Pancreas (tissue), 10 donors: Measurements from ENCODE around the gene CACNA2D3. TPM values are rescaled to one million over a fixed set of nuclear protein-coding genes. Genes with fewer than 3 reads are reported as not detected.

Source experiments
- ATAC-seq, 4 donors: fragments of 200-7000 bp; cut with Tn5 transposase; one replicate each; pipeline versions ENCODE4 v1.8.0 to v1.9.1; 2020; ENCODE audit warnings: mild to moderate bottlenecking in 4 of 4, moderate library complexity in 4 of 4
- DNase-seq, 6 donors: peaks; one replicate each; pipeline ENCODE4 v3.0.0-alpha.2; 2020
- FAIRE-seq: peaks from 2 replicates; lab custom pipeline; 2012; peaks lifted over from hg19 to GRCh38; lab: Jason Lieb, UNC
- H3K27ac ChIP-seq, 4 donors: fragments of 200-600 bp; sonication (generic); 1 replicate in 3 of 4; 2 replicates in 1 of 4; pipeline versions ENCODE4 v1.5.0 to v1.8.0; 2020
- H3K27me3 ChIP-seq, 4 donors: fragments of 200-600 bp; one replicate each; pipeline ENCODE4 v1.8.0; 2021
- H3K36me3 ChIP-seq, 3 donors: fragments of 200-600 bp; sonication (generic) in 1 of 3; one replicate each; pipeline versions ENCODE4 v1.5.0 to v1.8.0; 2020 to 2021
- H3K4me1 ChIP-seq, 3 donors: fragments of 200-600 bp; one replicate each; pipeline ENCODE4 v1.8.0; 2021
- H3K4me3 ChIP-seq, 4 donors: fragments of 200-600 bp; sonication (generic) in 2 of 4; one replicate each; pipeline versions ENCODE4 v1.5.0 to v1.8.0; 2020 to 2021
- H3K9me3 ChIP-seq, 4 donors: fragments of 200-600 bp; one replicate each; pipeline ENCODE4 v1.8.0; 2021
- whole genome bisulfite sequencing, 2 donors: extraction: QIAGEN DNeasy Blood & Tissue Kit; methylation state at CpG; one replicate each; pipeline ENCODE4 v1.1.7; 2013; 5-methylcytosine and 5-hydroxymethylcytosine counted together
- intact Hi-C, 3 donors: fragments of 100-400 bp; cut with DNase I; formaldehyde crosslinking; loops; one replicate each; pipeline versions ENCODE4 v1.11.1 to v1.14.2; 2022
- polyA plus RNA-seq, 2 donors: library from polyadenylated mRNA; stranded (reverse); fragments of 200-250 nt; gene quantifications; one replicate each; pipeline ENCODE4 v1.2.3, GENCODE V29; 2013
- total RNA-seq, 6 donors: library from RNA; stranded (reverse); fragmentation: NEBNext Ultra II Directional in 4 of 6; extraction: Animal tissue kit (Norgen Biotek cat#: 25700) in 4 of 6; gene quantifications; one replicate each; pipeline versions ENCODE4 v1.2.1 to v1.2.4, GENCODE V29; 2021 to 2023
- TF ChIP-seq, protein P1 (sequence below), 4 donors: fragments of 200-600 bp; sonication (generic) in 3 of 4; IDR thresholded peaks; one replicate each; pipeline versions ENCODE4 v1.5.0 to v1.8.0; 2021; ENCODE audit warnings: antibody characterized with exemption in 4 of 4
- donor health status: healthy with polysubstance abuse.
- donor health status: DM: no; HTN: no; CAD: no; lungs with moderate emphysema.
- donor health status: DM: no; HTN: no; CAD: no.
- donor health status: control.
- donor health status: control.
- donor health status: Bipolar disorder and iron deficiency.
- donor health status: DM: yes; HTN: yes; CAD: no.
- donor health status: DM: no; HTN: no; CAD: no.
- donor health status: DM: no; HTN: no; CAD: no.
- donor health status: DM: yes; HTN: yes; CAD: no.

Gene CACNA2D3
- total and polyA plus RNA-seq, 8 donors, result 0.19 to 0.75 (median 0.37) TPM; not detected in 2

DNA sequence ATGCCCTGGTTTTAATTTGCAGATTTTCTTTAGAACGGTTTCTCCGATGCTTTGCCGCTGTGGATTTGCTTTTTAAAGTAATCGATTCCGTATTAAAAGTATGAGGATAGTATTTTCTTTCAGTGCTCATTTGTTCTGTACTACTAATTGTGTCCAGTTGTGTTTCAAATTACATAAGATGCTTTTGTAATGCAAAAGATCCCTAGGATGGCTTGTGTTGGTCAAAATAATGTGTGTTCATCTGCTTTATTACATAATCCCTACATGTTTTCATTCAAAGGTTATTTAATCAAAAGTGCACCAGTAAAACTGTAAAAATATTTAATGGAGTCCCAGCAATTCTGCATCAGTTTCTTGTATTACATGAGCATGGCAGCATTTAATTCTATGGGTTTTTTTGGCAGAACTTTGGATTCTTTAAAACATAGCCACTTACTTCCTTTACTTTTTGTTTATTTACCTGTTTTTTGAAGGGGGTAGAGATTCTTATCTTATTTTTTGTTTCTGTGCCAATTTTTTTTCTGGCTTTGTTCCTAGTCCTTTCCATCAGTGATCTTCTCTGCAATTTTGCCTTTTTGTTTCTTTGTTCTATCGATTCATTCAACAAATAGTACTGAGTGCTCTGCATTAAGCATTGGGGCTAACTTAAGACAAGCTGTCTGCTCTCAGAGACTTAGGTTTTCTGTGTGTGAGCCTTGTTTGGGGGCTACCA, 452.7 kb downstream of the CACNA2D3 start:
- no peak for FAIRE-seq
- H3K27ac ChIP-seq, result no peak overlapping the region
- ATAC-seq, result no peak
- no peaks in the 10 kb centered on the region for H3K4me1 ChIP-seq
- DNase-seq, result no peak
- H3K9me3 ChIP-seq, result no peaks in the 10 kb centered on the region
- intact Hi-C loops, result no loop called here
- H3K4me3 ChIP-seq, result no peak overlapping the region
- no peaks in the 10 kb centered on the region for H3K27me3 ChIP-seq
- 81 to 87% methylated on average over 6 of the region's 6 CpGs for WGBS, 2 donors
- no peaks in the 10 kb centered on the region for H3K36me3 ChIP-seq
- TF ChIP-seq, protein P1, sequence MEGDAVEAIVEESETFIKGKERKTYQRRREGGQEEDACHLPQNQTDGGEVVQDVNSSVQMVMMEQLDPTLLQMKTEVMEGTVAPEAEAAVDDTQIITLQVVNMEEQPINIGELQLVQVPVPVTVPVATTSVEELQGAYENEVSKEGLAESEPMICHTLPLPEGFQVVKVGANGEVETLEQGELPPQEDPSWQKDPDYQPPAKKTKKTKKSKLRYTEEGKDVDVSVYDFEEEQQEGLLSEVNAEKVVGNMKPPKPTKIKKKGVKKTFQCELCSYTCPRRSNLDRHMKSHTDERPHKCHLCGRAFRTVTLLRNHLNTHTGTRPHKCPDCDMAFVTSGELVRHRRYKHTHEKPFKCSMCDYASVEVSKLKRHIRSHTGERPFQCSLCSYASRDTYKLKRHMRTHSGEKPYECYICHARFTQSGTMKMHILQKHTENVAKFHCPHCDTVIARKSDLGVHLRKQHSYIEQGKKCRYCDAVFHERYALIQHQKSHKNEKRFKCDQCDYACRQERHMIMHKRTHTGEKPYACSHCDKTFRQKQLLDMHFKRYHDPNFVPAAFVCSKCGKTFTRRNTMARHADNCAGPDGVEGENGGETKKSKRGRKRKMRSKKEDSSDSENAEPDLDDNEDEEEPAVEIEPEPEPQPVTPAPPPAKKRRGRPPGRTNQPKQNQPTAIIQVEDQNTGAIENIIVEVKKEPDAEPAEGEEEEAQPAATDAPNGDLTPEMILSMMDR (IDR thresholded peaks at IDR 0.05), result no peak

- H3K27me3 ChIP-seq, result no peaks in the 10 kb centered on the region
- TF ChIP-seq, protein P1 (IDR thresholded peaks at IDR 0.05), result no peak
- H3K4me3 ChIP-seq, result no peak overlapping the region
- H3K9me3 ChIP-seq, result no peaks in the 10 kb centered on the region
- intact Hi-C loops, result no loop called here
- no peak for FAIRE-seq
- no peak for ATAC-seq
- no peaks in the 10 kb centered on the region for H3K4me1 ChIP-seq
- no peaks in the 10 kb centered on the region for H3K36me3 ChIP-seq
- WGBS, 2 donors, result 38 to 42% methylated on average over 3 of the region's 3 CpGs
- DNase-seq, result no peak
- no peak overlapping the region for H3K27ac ChIP-seq
Observed at GRCh38 chr3:54575618-54575960, 453.2 kb downstream of the CACNA2D3 start.

DNA sequence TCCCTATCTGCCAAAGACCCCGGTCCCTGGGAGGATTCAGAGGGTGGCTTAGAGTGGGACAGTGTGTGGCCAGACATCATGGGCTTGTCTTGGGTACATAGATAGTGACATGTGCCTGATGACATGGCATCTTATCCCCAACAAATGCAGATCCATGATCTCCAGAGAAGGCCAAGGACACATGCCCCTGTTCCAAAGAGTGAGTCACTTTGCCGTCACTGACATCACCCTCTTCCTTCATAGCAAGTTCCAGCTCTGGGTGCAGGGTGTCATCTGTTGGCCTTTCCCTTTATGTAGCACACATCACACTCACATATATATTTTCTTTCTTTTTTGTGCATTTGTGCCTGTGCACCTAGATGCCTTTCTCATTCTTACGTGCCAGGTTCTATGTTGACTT, 455.0 kb downstream of the CACNA2D3 start:
- intact Hi-C loops, result no loop called here
- Histone ChIP-seq H3K36me3 (no peaks in the 10 kb centered on the region), H3K27ac (no peak overlapping the region), H3K4me3 (no peak overlapping the region), H3K4me1 (no peaks in the 10 kb centered on the region), H3K27me3 (no peaks in the 10 kb centered on the region), H3K9me3 (no peaks in the 10 kb centered on the region)
- TF ChIP-seq, protein P1 (IDR thresholded peaks at IDR 0.05), result no peak
- WGBS, 2 donors, result 87 to 90% methylated on average over 3 of the region's 3 CpGs
- ATAC-seq (no peak), DNase-seq (no peak), FAIRE-seq (no peak)

DNA sequence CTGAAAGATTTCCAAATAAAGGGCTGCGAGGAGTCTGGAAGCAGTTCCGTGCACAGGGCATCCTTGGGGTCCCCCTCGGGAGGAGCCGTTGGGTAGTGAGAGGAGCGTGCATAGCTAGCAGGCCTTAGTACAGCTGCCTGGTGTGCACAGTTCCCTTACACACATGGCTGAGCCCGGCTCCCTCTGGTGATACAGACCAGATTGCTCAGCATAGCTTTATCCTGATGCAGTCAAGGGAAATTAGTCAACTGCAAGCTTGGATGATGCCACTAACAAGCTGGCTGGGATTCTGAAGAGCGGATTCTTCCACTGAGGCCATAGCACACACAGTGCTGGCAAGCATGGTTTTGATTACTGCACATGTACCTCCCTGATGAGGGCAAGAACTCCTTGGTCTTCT, 456.1 kb downstream of the CACNA2D3 start:
- Histone ChIP-seq H3K36me3 (no peaks in the 10 kb centered on the region), H3K27me3 (no peaks in the 10 kb centered on the region), H3K4me1 (no peaks in the 10 kb centered on the region), H3K4me3 (no peak overlapping the region), H3K27ac (no peak overlapping the region), H3K9me3 (no peaks in the 10 kb centered on the region)
- 74 to 83% methylated on average over 7 of the region's 7 CpGs for WGBS, 2 donors
- ATAC-seq, result no peak
- TF ChIP-seq, protein P1 (IDR thresholded peaks at IDR 0.05), result no peak
- DNase-seq, result no peak
- no peak for FAIRE-seq
- intact Hi-C loops, result no loop called here

- DNase-seq (no peak), ATAC-seq (no peak), FAIRE-seq (no peak)
- TF ChIP-seq, protein P1 (IDR thresholded peaks at IDR 0.05), result no peak
- no peaks in the 10 kb centered on the region for H3K27me3 ChIP-seq
- intact Hi-C loops, result no loop called here
- H3K4me1 ChIP-seq, result no peaks in the 10 kb centered on the region
- H3K4me3 ChIP-seq, result no peak overlapping the region
- WGBS, 2 donors, result 65 to 74% methylated on average over 6 of the region's 6 CpGs
- H3K36me3 ChIP-seq, result no peaks in the 10 kb centered on the region
- no peak overlapping the region for H3K27ac ChIP-seq
- no peaks in the 10 kb centered on the region for H3K9me3 ChIP-seq
Observed at GRCh38 chr3:54580453-54580852, 458.1 kb downstream of the CACNA2D3 start.
